GM23338 (cell line): ENCODE data around the gene MYO1A.

Experiments used
- CREB1 ChIP-seq: fragments of 250-450 bp; sonication (Bioruptor Pico); IDR thresholded peaks from 2 replicates; pipeline ENCODE4 v1.5.0; 2020; ENCODE audit warnings: low read depth, mild to moderate bottlenecking, moderate library complexity
- CTCF ChIP-seq, 2 experiments: fragments of 200-600 bp in 1 of 2; sonication (generic) in 1 of 2; conservative IDR thresholded peaks; 2 replicates each; pipeline versions ENCODE4 v1.5.1 to v1.6.1; 2016 to 2017; ENCODE audit warnings: antibody characterized with exemption in 2 of 2, low read depth in 2 of 2, mild to moderate bottlenecking in 2 of 2, moderate library complexity in 1 of 2
- EZH2 ChIP-seq: fragments of 200-600 bp; sonication (generic); IDR thresholded peaks from one replicate; pipeline ENCODE4 v1.8.0; 2017; ENCODE audit warnings: antibody characterized with exemption, mild to moderate bottlenecking, low read depth; ENCODE audit not compliant: unreplicated experiment
- EZH2phosphoT487 ChIP-seq: fragments of 200-600 bp; sonication (generic); IDR thresholded peaks from one replicate; pipeline ENCODE4 v1.8.1; 2018; ENCODE audit warnings: antibody characterized with exemption; ENCODE audit not compliant: unreplicated experiment
- POLR2AphosphoS5 ChIP-seq: IDR thresholded peaks from 2 replicates; pipeline ENCODE4 v1.6.1; 2016; ENCODE audit warnings: antibody characterized with exemption, low read depth
- REST ChIP-seq: IDR thresholded peaks from one replicate; pipeline ENCODE4 v1.6.1; 2018; ENCODE audit warnings: antibody characterized with exemption; ENCODE audit not compliant: unreplicated experiment

GRCh38 chr12:57003395-57003794 is 46.5 kb downstream of the MYO1A start:
- TF ChIP-seq CTCF (conservative IDR thresholded peaks at IDR 0.05; ENCODE audit: low read depth in 2 of 2) (no peak), POLR2AphosphoS5 (no peak), CREB1 (no peak), EZH2 (no peak), REST (no peak), EZH2phosphoT487 (no peak)
